ENCODE measurements around the gene AKAP9.
"Not testable (repeated sequence)": the region's sequence is repeated elsewhere in the genome, so short reads cannot be mapped to it uniquely, and the experiment has no call there.

The AKAP9 gene

DNA sequence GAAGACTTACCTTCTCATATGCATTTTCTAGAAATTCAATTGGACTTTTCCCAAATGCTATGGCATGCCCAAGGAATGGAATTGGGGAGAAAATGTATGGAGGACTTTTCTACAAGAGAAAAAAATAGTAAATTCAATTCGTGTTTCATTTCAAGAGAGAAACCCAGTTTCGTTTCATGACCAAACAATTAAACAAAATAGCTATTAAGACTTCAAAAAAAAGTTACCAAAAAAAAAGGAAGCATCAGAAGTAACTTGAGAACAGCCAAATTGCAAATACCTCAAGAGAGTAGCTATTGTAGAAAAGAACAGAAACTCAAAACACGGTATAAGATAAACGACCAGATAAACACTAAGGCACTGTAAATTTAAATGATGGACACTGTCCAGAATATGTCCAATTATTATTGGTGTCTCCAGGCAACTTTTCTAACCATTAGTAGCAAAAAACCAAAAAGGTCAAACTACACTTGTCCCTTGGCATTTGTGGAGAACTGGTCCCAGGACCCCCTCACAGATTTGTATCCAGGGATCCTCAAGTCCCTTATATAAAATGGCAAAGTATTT, 191.2 kb downstream of the AKAP9 start:
- Histone ChIP-seq H3K4me3 (ENCODE audit: low read depth, low read length) (peak overlapping the region; percentile 94; the same call in 1 of the 2 replicates), H3K27me3 (ENCODE audit: control insufficient read depth, insufficient read depth, low read length) (no peaks in the 10 kb centered on the region), H3K4me1 (ENCODE audit: control insufficient read depth, insufficient read depth, low read length) (no peaks in the 10 kb centered on the region; the same call in 1 of the 2 replicates), H3K9ac (ENCODE audit: low read length) (no peak overlapping the region), H3K9me3 (ENCODE audit: control insufficient read depth, insufficient read depth, low read depth, low read length) (no peaks in the 10 kb centered on the region), H3K27ac (ENCODE audit: low read depth, low read length) (no peak overlapping the region), H3K36me3 (ENCODE audit: control insufficient read depth, insufficient read depth, low read length) (peaks cover 48% of the 10 kb centered on the region)

GRCh38 chr7:92133133-92133736, 192.6 kb downstream of the AKAP9 start:
- Histone ChIP-seq H3K27me3 (ENCODE audit: control insufficient read depth, insufficient read depth, low read length) (no peaks in the 10 kb centered on the region), H3K9ac (ENCODE audit: low read length) (peak overlapping the region; percentile 96), H3K36me3 (ENCODE audit: control insufficient read depth, insufficient read depth, low read length) (peaks cover 35% of the 10 kb centered on the region), H3K4me1 (ENCODE audit: control insufficient read depth, insufficient read depth, low read length) (no peaks in the 10 kb centered on the region; the same call in 1 of the 2 replicates), H3K4me3 (ENCODE audit: low read depth, low read length) (peak overlapping the region; percentile 94), H3K27ac (ENCODE audit: low read depth, low read length) (no peak overlapping the region; the same call in 1 of the 2 replicates), H3K9me3 (ENCODE audit: control insufficient read depth, insufficient read depth, low read depth, low read length) (no peaks in the 10 kb centered on the region)

- Histone ChIP-seq H3K36me3 (ENCODE audit: control insufficient read depth, insufficient read depth, low read length) (peaks cover 29% of the 10 kb centered on the region), H3K27ac (ENCODE audit: low read depth, low read length) (peak overlapping the region; percentile 94)
Measured at GRCh38 chr7:92133737-92134270, 193.1 kb downstream of the AKAP9 start.

GRCh38 chr7:92134271-92135051, 193.8 kb downstream of the AKAP9 start, which contains the start of gene CYP51A1:
Gene CYP51A1 (minus strand): TSS chr7:92134477. CDS start chr7:92134364, 113 bp downstream.
- H3K9me3 ChIP-seq (ENCODE audit: control insufficient read depth, insufficient read depth, low read depth, low read length), result 0 out of 2 replicates have a peak, but pooled peaks cover 3% of the 10 kb centered on the region
- H3K9ac ChIP-seq (ENCODE audit: low read length), result peak within 1 kb of the TSS; percentile 96
- no peaks in the 10 kb centered on the region for H3K27me3 ChIP-seq (ENCODE audit: control insufficient read depth, insufficient read depth, low read length)
- H3K36me3 ChIP-seq (ENCODE audit: control insufficient read depth, insufficient read depth, low read length), result peaks cover 22% of the 10 kb centered on the region
- no peaks in the 10 kb centered on the region; the same call in 1 of the 2 replicates for H3K4me1 ChIP-seq (ENCODE audit: control insufficient read depth, insufficient read depth, low read length)
- H3K4me3 ChIP-seq (ENCODE audit: low read depth, low read length), result peak within 1 kb of the TSS; percentile 94
- peak within 1 kb of the TSS; percentile 94 for H3K27ac ChIP-seq (ENCODE audit: low read depth, low read length)

More at GRCh38 chr7:92133737-92134270, 193.1 kb downstream of the AKAP9 start:
- no peaks in the 10 kb centered on the region for H3K27me3 ChIP-seq (ENCODE audit: control insufficient read depth, insufficient read depth, low read length)
- H3K4me3 ChIP-seq (ENCODE audit: low read depth, low read length), result peak overlapping the region; percentile 94
- H3K9me3 ChIP-seq (ENCODE audit: control insufficient read depth, insufficient read depth, low read depth, low read length), result no peaks in the 10 kb centered on the region
- no peaks in the 10 kb centered on the region; the same call in 1 of the 2 replicates for H3K4me1 ChIP-seq (ENCODE audit: control insufficient read depth, insufficient read depth, low read length)
- peak overlapping the region; percentile 96 for H3K9ac ChIP-seq (ENCODE audit: low read length)

DNA sequence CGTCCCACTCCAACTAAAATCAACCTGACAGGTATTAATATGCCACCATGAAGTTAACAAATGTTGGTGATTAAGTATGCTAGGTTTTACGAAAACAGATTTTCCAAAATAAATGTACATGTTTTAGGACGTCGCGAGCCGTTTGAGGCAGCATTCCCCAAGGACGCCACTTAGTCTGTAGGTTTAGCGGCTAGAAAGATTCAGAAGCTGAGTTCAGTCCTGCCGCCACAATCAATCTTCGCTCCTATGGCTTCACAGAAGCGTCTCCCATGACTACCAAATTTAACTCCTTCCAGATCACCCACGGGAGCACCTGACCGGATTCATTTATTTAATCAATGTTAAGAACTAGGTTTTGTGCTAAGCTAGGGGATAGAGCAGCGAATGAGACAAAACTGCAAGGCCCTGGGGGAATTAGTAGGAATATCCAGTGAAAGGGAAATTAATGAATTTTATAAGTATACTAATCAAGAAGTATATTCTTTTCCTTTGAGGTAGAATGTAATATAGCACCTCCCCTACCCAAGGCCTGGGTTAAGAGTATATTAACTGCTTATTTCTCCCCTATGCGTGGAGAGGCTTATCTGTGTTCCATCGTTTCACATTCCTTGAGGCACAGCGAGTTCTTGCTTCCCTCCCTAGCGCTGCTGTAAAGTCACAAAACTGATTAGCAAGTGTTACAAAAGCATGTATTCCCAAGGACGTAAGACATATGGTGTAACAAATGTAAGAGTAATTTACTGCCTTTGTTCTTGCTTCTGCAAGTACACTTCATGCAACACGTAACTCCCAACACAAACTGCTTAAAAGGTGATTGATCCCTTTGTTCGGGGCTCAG, 194.6 kb downstream of the AKAP9 start:
- peaks cover 14% of the 10 kb centered on the region for H3K36me3 ChIP-seq (ENCODE audit: control insufficient read depth, insufficient read depth, low read length)
- H3K9me3 ChIP-seq (ENCODE audit: control insufficient read depth, insufficient read depth, low read depth, low read length), result peaks cover 3% of the 10 kb centered on the region; the same call in 1 of the 2 replicates
- no peaks in the 10 kb centered on the region for H3K27me3 ChIP-seq (ENCODE audit: control insufficient read depth, insufficient read depth, low read length)
- H3K9ac ChIP-seq (ENCODE audit: low read length), result peak overlapping the region; percentile 96
- no peaks in the 10 kb centered on the region; the same call in 1 of the 2 replicates for H3K4me1 ChIP-seq (ENCODE audit: control insufficient read depth, insufficient read depth, low read length)
- H3K27ac ChIP-seq (ENCODE audit: low read depth, low read length), result peak overlapping the region; percentile 94
- peak overlapping the region; percentile 94 for H3K4me3 ChIP-seq (ENCODE audit: low read depth, low read length)

- no peaks in the 10 kb centered on the region for H3K27me3 ChIP-seq (ENCODE audit: control insufficient read depth, insufficient read depth, low read length)
- H3K36me3 ChIP-seq (ENCODE audit: control insufficient read depth, insufficient read depth, low read length), result no peaks in the 10 kb centered on the region
Measured at GRCh38 chr7:92137557-92137956, 196.9 kb downstream of the AKAP9 start.

DNA sequence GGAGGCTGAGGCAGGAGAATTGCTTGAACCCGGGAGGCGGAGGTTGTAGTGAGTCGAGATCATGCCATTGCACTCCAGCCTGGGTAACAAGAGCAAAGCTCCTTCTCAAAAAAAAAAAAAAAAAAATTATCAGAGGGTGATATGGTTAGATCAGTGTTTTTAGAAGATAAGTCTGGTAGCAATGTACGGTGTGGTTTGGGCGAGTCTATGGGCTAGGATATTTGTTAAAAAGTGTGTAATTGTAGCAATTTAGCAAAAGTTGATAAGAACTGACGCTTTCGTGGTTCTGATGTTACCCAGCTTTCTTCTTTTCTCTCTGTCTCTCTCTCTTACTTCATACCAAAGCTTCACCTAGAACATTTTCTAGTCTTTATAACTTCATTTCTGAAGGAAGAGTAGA, 200.5 kb downstream of the AKAP9 start:
- Histone ChIP-seq H3K9me3 (ENCODE audit: control insufficient read depth, insufficient read depth, low read depth, low read length) (peaks cover 3% of the 10 kb centered on the region; the same call in 1 of the 2 replicates), H3K4me1 (ENCODE audit: control insufficient read depth, insufficient read depth, low read length) (no peaks in the 10 kb centered on the region), H3K36me3 (ENCODE audit: control insufficient read depth, insufficient read depth, low read length) (no peaks in the 10 kb centered on the region), H3K27ac (ENCODE audit: low read depth, low read length) (no peak overlapping the region), H3K9ac (ENCODE audit: low read length) (no peak overlapping the region), H3K4me3 (ENCODE audit: low read depth, low read length) (no peak overlapping the region), H3K27me3 (ENCODE audit: control insufficient read depth, insufficient read depth, low read length) (no peaks in the 10 kb centered on the region)

More at GRCh38 chr7:92137557-92137956, 196.9 kb downstream of the AKAP9 start:
- Histone ChIP-seq H3K4me1 (ENCODE audit: control insufficient read depth, insufficient read depth, low read length) (no peaks in the 10 kb centered on the region; the same call in 1 of the 2 replicates), H3K4me3 (ENCODE audit: low read depth, low read length) (no peak overlapping the region), H3K27ac (ENCODE audit: low read depth, low read length) (no peak overlapping the region), H3K9me3 (ENCODE audit: control insufficient read depth, insufficient read depth, low read depth, low read length) (peaks cover 3% of the 10 kb centered on the region; the same call in 1 of the 2 replicates), H3K9ac (ENCODE audit: low read length) (no peak overlapping the region)

DNA sequence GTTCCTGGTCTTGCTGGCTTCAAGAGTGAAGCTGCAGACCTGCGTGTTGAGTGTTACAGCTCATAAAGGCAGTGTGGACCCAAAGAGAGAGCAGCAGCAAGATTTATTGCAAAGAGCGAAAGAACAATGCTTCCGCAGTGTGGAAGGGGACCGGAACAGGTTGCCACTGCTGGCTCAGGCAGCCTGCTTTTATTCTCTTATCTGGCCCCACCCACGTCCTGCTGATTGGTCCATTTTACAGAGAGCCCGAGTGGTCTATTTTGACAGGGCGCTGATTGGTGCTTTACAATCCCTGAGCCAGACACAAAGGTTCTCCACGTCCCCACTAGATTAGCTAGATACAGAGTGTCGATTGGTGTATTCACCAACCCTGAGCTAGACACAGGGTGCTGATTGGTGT, 202.1 kb downstream of the AKAP9 start:
- not testable (repeated sequence) for H3K27ac ChIP-seq (ENCODE audit: low read depth, low read length); H3K9ac ChIP-seq (ENCODE audit: low read length); H3K4me1 ChIP-seq (ENCODE audit: control insufficient read depth, insufficient read depth, low read length); H3K36me3 ChIP-seq (ENCODE audit: control insufficient read depth, insufficient read depth, low read length); H3K9me3 ChIP-seq (ENCODE audit: control insufficient read depth, insufficient read depth, low read depth, low read length); H3K27me3 ChIP-seq (ENCODE audit: control insufficient read depth, insufficient read depth, low read length); H3K4me3 ChIP-seq (ENCODE audit: low read depth, low read length)

DNA sequence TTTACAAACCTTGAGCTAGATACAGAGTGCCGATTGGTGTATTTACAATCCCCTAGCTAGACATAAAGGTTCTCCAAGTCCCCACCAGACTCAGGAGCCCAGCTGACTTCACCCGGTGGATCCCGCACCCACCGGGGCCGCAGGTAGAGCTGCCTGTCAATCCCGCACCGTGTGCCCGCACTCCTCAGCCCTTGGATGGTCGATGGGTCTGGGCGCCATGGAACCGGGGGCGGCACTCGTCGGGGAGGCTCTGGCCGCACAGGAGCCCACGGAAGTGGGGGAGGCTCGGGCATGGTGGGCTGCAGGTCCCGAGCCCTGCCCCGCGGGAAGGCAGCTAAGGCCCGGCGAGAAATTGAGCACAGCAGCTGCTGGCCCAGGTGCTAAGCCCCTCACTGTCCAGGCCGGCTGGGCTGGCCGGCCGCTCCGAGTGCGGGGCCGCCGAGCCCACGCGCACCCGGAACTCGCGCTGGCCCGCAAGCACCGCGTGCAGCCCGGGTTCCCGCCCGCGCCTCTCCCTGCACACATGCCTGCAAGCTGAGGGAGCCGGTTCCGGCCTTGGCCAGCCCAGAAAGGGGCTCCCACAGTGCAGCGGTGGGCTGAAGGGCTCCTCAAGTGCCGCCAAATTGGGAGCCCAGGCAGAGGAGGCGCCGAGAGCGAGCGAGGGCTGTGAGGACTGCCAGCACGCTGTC, 202.7 kb downstream of the AKAP9 start:
- not testable (repeated sequence) for H3K36me3 ChIP-seq (ENCODE audit: control insufficient read depth, insufficient read depth, low read length); H3K9me3 ChIP-seq (ENCODE audit: control insufficient read depth, insufficient read depth, low read depth, low read length); H3K27ac ChIP-seq (ENCODE audit: low read depth, low read length); H3K4me1 ChIP-seq (ENCODE audit: control insufficient read depth, insufficient read depth, low read length); H3K9ac ChIP-seq (ENCODE audit: low read length); H3K4me3 ChIP-seq (ENCODE audit: low read depth, low read length); H3K27me3 ChIP-seq (ENCODE audit: control insufficient read depth, insufficient read depth, low read length)

GRCh38 chr7:92149736-92150239, 209.1 kb downstream of the AKAP9 start:
- Histone ChIP-seq H3K27ac (ENCODE audit: low read depth, low read length) (no peak overlapping the region), H3K27me3 (ENCODE audit: control insufficient read depth, insufficient read depth, low read length) (no peaks in the 10 kb centered on the region), H3K9me3 (ENCODE audit: control insufficient read depth, insufficient read depth, low read depth, low read length) (no peaks in the 10 kb centered on the region), H3K4me3 (ENCODE audit: low read depth, low read length) (no peak overlapping the region), H3K4me1 (ENCODE audit: control insufficient read depth, insufficient read depth, low read length) (no peaks in the 10 kb centered on the region), H3K36me3 (ENCODE audit: control insufficient read depth, insufficient read depth, low read length) (no peaks in the 10 kb centered on the region), H3K9ac (ENCODE audit: low read length) (no peak overlapping the region)

All from HUES6 (cell line).